GM19043 (cell line): ENCODE results near the gene CCNYL1.

ENCODE experiments used
- ATAC-seq: cut with Tn5 transposase; IDR thresholded peaks from one replicate; pipeline ENCODE4 v1.9.1; 2021; ENCODE audit warnings: low read depth; ENCODE audit not compliant: unreplicated experiment

The CCNYL1 gene

GRCh38 chr2:207783514-207783913, 72.1 kb downstream of the CCNYL1 start:
- no peak for ATAC-seq

GRCh38 chr2:207784898-207785297, 73.5 kb downstream of the CCNYL1 start:
- no peak for ATAC-seq

GRCh38 chr2:207787017-207787416, 75.6 kb downstream of the CCNYL1 start:
- no peak for ATAC-seq

- no peak for ATAC-seq
Observed at GRCh38 chr2:207787800-207788199, 76.4 kb downstream of the CCNYL1 start.

GRCh38 chr2:207790898-207791297, 79.5 kb downstream of the CCNYL1 start:
- ATAC-seq, result no peak

- ATAC-seq, result no peak
Observed at GRCh38 chr2:207791579-207792243, 80.3 kb downstream of the CCNYL1 start.

GRCh38 chr2:207792244-207792785, 80.9 kb downstream of the CCNYL1 start:
- ATAC-seq, result peak; percentile 81

GRCh38 chr2:207796585-207797350, 85.3 kb downstream of the CCNYL1 start:
- no peak for ATAC-seq

- no peak for ATAC-seq
Observed at GRCh38 chr2:207801259-207801658, 89.8 kb downstream of the CCNYL1 start.

GRCh38 chr2:207802650-207803049, 91.2 kb downstream of the CCNYL1 start:
- ATAC-seq, result no peak
